Mesendoderm (in vitro differentiated cells): ENCODE data around the gene DMD.

Source experiments
- DNase-seq: peaks from one replicate; pipeline ENCODE4 v3.0.0; 2013
- H2AK5ac ChIP-seq: 2 replicates; pipeline ENCODE4 v1.6.1; 2013; ENCODE audit warnings: low read length, inconsistent platforms
- H2BK120ac ChIP-seq: 2 replicates; pipeline ENCODE4 v1.6.1; 2013; ENCODE audit warnings: low read depth, mild to moderate bottlenecking, low read length, moderate library complexity, mixed read lengths
- H2BK15ac ChIP-seq: replicated peaks from 2 replicates; pipeline ENCODE4 v1.6.1; 2013; ENCODE audit warnings: low read depth, mild to moderate bottlenecking, moderate library complexity
- H2BK5ac ChIP-seq: 2 replicates; pipeline ENCODE4 v1.6.1; 2013; ENCODE audit warnings: low read length, inconsistent platforms
- H3K18ac ChIP-seq: 2 replicates; pipeline ENCODE4 v1.6.1; 2013; ENCODE audit warnings: mild to moderate bottlenecking, low read length, mixed read lengths
- H3K23ac ChIP-seq: one replicate; pipeline ENCODE4 v1.6.1; 2013; ENCODE audit warnings: low read length
- H3K27ac ChIP-seq: 2 replicates; pipeline ENCODE4 v1.5.1; 2013; ENCODE audit warnings: low read depth, mild to moderate bottlenecking, inconsistent platforms, low read length, moderate library complexity
- H3K27me3 ChIP-seq: 2 replicates; pipeline ENCODE4 v1.6.1; 2013; ENCODE audit warnings: low read length, control low read depth, mild to moderate bottlenecking, inconsistent platforms; ENCODE audit not compliant: insufficient read depth, poor library complexity
- H3K36me3 ChIP-seq: 2 replicates; pipeline ENCODE4 v1.6.1; 2013; ENCODE audit warnings: low read length, inconsistent platforms; ENCODE audit not compliant: control insufficient read depth, insufficient read depth
- H3K4ac ChIP-seq: one replicate; pipeline ENCODE4 v1.6.1; 2013; ENCODE audit warnings: low read depth, mild to moderate bottlenecking, low read length, moderate library complexity
- H3K4me1 ChIP-seq: 2 replicates; pipeline ENCODE4 v1.6.1; 2013; ENCODE audit warnings: low read depth, low read length, inconsistent platforms; ENCODE audit not compliant: control insufficient read depth
- H3K4me2 ChIP-seq: 2 replicates; pipeline ENCODE4 v1.6.1; 2013; ENCODE audit warnings: low read length
- H3K4me3 ChIP-seq: 2 replicates; pipeline ENCODE4 v1.5.1; 2013; ENCODE audit warnings: mild to moderate bottlenecking, low read length
- H3K56ac ChIP-seq: one replicate; pipeline ENCODE4 v1.6.1; 2013; ENCODE audit warnings: low read length
- H3K79me1 ChIP-seq: 2 replicates; pipeline ENCODE4 v1.6.1; 2013; ENCODE audit warnings: low read length, inconsistent platforms
- H3K79me2 ChIP-seq: 2 replicates; pipeline ENCODE4 v1.6.1; 2013; ENCODE audit warnings: mild to moderate bottlenecking, low read length; ENCODE audit not compliant: control insufficient read depth, insufficient read depth
- H3K9ac ChIP-seq: 2 replicates; pipeline ENCODE4 v1.6.1; 2013; ENCODE audit warnings: low read length, inconsistent platforms
- H4K5ac ChIP-seq: one replicate; pipeline ENCODE4 v1.6.1; 2013; ENCODE audit warnings: low read length
- H4K8ac ChIP-seq: one replicate; pipeline ENCODE4 v1.6.1; 2013; ENCODE audit warnings: low read depth, mild to moderate bottlenecking, control low read depth, low read length, moderate library complexity
- WGBS: extraction: QIAGEN DNeasy Blood & Tissue Kit; methylation state at CpG from one replicate; pipeline ENCODE4 v1.1.7; 2013; ENCODE audit warnings: low lambda C conversion rate, missing lambda C conversion rate; ENCODE audit not compliant: insufficient coverage; ENCODE audit errors: extremely low coverage; 5-methylcytosine and 5-hydroxymethylcytosine counted together

Gene DMD

DNA sequence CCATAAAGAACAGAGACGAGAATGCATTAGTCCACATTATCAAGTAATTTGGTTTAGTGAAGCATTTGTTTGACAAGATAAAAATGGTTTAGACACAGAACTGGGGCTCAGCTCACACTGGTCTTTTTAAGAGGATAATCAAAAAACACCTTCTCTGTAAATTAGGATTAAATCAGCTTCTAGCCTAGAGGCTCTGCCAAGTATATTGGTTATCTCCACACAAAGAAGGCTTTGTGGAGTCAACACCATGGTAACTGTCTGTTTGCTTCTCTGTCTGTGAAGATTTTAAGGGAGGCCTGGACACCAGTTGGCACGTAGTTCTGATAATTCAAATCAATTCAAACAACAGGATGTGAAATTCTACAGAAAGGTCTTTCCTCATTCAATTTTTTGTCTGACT is 687.0 kb downstream of the DMD start:
- no peak overlapping the region for H3K23ac ChIP-seq
- no peak overlapping the region for H4K8ac ChIP-seq
- no peaks in the 10 kb centered on the region for H3K36me3 ChIP-seq
- no peak overlapping the region for H3K18ac ChIP-seq
- H2BK15ac ChIP-seq, result no peak overlapping the region
- H3K9ac ChIP-seq, result no peak overlapping the region
- H3K27ac ChIP-seq, result no peak overlapping the region
- H3K79me1 ChIP-seq, result no peaks in the 10 kb centered on the region
- H3K4ac ChIP-seq, result no peak overlapping the region
- H2AK5ac ChIP-seq, result no peak overlapping the region
- no peaks in the 10 kb centered on the region for H3K4me1 ChIP-seq
- no CpG with 5 or more reads among the region's 2 CpGs for WGBS
- no peak overlapping the region for H3K4me2 ChIP-seq
- peak; percentile 37 for DNase-seq
- H2BK120ac ChIP-seq, result no peak overlapping the region
- no peak overlapping the region for H3K4me3 ChIP-seq
- H4K5ac ChIP-seq, result no peak overlapping the region
- no peak overlapping the region for H2BK5ac ChIP-seq
- H3K56ac ChIP-seq, result no peak overlapping the region
- no peaks in the 10 kb centered on the region for H3K79me2 ChIP-seq
- no peaks in the 10 kb centered on the region for H3K27me3 ChIP-seq

GRCh38 chrX:32520789-32521188 is 690.6 kb downstream of the DMD start:
- WGBS, result no CpG with 5 or more reads among the region's 2 CpGs
- Histone ChIP-seq H3K79me1 (no peaks in the 10 kb centered on the region), H3K27ac (no peak overlapping the region), H3K56ac (no peak overlapping the region), H2AK5ac (no peak overlapping the region), H4K5ac (no peak overlapping the region), H3K9ac (no peak overlapping the region), H3K23ac (no peak overlapping the region), H3K4me1 (no peaks in the 10 kb centered on the region), H3K36me3 (no peaks in the 10 kb centered on the region), H3K4me2 (no peak overlapping the region), H3K27me3 (no peaks in the 10 kb centered on the region), H3K79me2 (no peaks in the 10 kb centered on the region), H4K8ac (no peak overlapping the region), H3K4me3 (no peak overlapping the region), H2BK5ac (no peak overlapping the region), H3K4ac (no peak overlapping the region), H2BK120ac (no peak overlapping the region), H2BK15ac (no peak overlapping the region), H3K18ac (no peak overlapping the region)
- DNase-seq, result no peak

GRCh38 chrX:32514986-32515385 is 696.4 kb downstream of the DMD start:
- no CpG with 5 or more reads among the region's 5 CpGs for WGBS

DNA sequence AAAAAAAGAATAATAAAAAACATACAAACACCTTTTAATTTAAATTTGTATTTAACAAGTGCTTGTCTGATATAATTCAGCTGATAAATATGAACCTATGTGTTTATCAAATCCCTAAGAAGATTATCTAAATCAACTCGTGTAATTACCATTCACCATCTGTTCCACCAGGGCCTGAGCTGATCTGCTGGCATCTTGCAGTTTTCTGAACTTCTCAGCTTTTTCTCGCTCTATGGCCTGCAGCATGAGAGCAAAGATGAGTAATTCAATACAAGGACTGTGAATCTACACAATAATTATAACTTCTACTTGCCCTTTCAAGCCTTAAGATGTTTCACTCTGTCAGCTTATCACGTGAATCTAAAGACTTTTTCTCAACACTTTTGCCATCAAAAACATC is 709.7 kb downstream of the DMD start:
- no peak overlapping the region for H3K56ac ChIP-seq
- no peak overlapping the region for H4K8ac ChIP-seq
- no peak overlapping the region for H2BK15ac ChIP-seq
- no peak overlapping the region for H3K4ac ChIP-seq
- H3K36me3 ChIP-seq, result no peaks in the 10 kb centered on the region
- H2AK5ac ChIP-seq, result no peak overlapping the region
- no peaks in the 10 kb centered on the region for H3K79me2 ChIP-seq
- H3K4me3 ChIP-seq, result no peak overlapping the region
- no peaks in the 10 kb centered on the region for H3K79me1 ChIP-seq
- H2BK5ac ChIP-seq, result no peak overlapping the region
- H3K4me1 ChIP-seq, result no peaks in the 10 kb centered on the region
- H3K4me2 ChIP-seq, result no peak overlapping the region
- H3K18ac ChIP-seq, result no peak overlapping the region
- no CpG with 5 or more reads among the region's 3 CpGs for WGBS
- H2BK120ac ChIP-seq, result no peak overlapping the region
- H3K9ac ChIP-seq, result no peak overlapping the region
- no peak overlapping the region for H3K27ac ChIP-seq
- H3K27me3 ChIP-seq, result no peaks in the 10 kb centered on the region
- no peak overlapping the region for H3K23ac ChIP-seq
- H4K5ac ChIP-seq, result no peak overlapping the region
- DNase-seq, result peak; percentile 7

More at GRCh38 chrX:32514986-32515385, 696.4 kb downstream of the DMD start:
- Histone ChIP-seq H3K27ac (no peak overlapping the region), H3K79me1 (no peaks in the 10 kb centered on the region), H3K4me2 (no peak overlapping the region), H3K18ac (no peak overlapping the region), H2BK5ac (no peak overlapping the region), H3K4me3 (no peak overlapping the region), H2BK15ac (no peak overlapping the region), H3K27me3 (no peaks in the 10 kb centered on the region), H3K9ac (no peak overlapping the region), H3K23ac (no peak overlapping the region), H3K56ac (no peak overlapping the region), H3K79me2 (no peaks in the 10 kb centered on the region), H3K4ac (no peak overlapping the region), H3K4me1 (no peaks in the 10 kb centered on the region), H2AK5ac (no peak overlapping the region), H4K5ac (no peak overlapping the region), H4K8ac (no peak overlapping the region), H2BK120ac (no peak overlapping the region), H3K36me3 (no peaks in the 10 kb centered on the region)
- DNase-seq, result no peak

- H2BK15ac ChIP-seq, result no peak overlapping the region
- H4K8ac ChIP-seq, result no peak overlapping the region
- H3K27ac ChIP-seq, result no peak overlapping the region
- H2BK5ac ChIP-seq, result no peak overlapping the region
- no peak overlapping the region for H3K4me2 ChIP-seq
- no peaks in the 10 kb centered on the region for H3K36me3 ChIP-seq
- no peak overlapping the region for H3K23ac ChIP-seq
- no peaks in the 10 kb centered on the region for H3K4me1 ChIP-seq
- no peaks in the 10 kb centered on the region for H3K27me3 ChIP-seq
- H3K4me3 ChIP-seq, result no peak overlapping the region
- no peak for DNase-seq
- no peaks in the 10 kb centered on the region for H3K79me2 ChIP-seq
- H4K5ac ChIP-seq, result no peak overlapping the region
- H2AK5ac ChIP-seq, result no peak overlapping the region
- no peak overlapping the region for H2BK120ac ChIP-seq
- H3K56ac ChIP-seq, result no peak overlapping the region
- no peak overlapping the region for H3K9ac ChIP-seq
- no peak overlapping the region for H3K4ac ChIP-seq
- no CpG with 5 or more reads among the region's 6 CpGs for WGBS
- no peak overlapping the region for H3K18ac ChIP-seq
- no peaks in the 10 kb centered on the region for H3K79me1 ChIP-seq
Measured at GRCh38 chrX:32496671-32497070, 714.7 kb downstream of the DMD start.

- H2AK5ac ChIP-seq, result no peak overlapping the region
- H2BK15ac ChIP-seq, result no peak overlapping the region
Measured at GRCh38 chrX:32495855-32496254, 715.5 kb downstream of the DMD start.

More at GRCh38 chrX:32495855-32496254, 715.5 kb downstream of the DMD start:
- Histone ChIP-seq H3K79me1 (no peaks in the 10 kb centered on the region), H3K4me1 (no peaks in the 10 kb centered on the region), H4K8ac (no peak overlapping the region), H2BK5ac (no peak overlapping the region), H3K27me3 (no peaks in the 10 kb centered on the region), H4K5ac (no peak overlapping the region), H3K56ac (no peak overlapping the region), H3K4ac (no peak overlapping the region), H2BK120ac (no peak overlapping the region), H3K36me3 (no peaks in the 10 kb centered on the region), H3K4me2 (no peak overlapping the region), H3K18ac (no peak overlapping the region), H3K79me2 (no peaks in the 10 kb centered on the region), H3K9ac (no peak overlapping the region), H3K23ac (no peak overlapping the region), H3K4me3 (no peak overlapping the region), H3K27ac (no peak overlapping the region)
- DNase-seq, result no peak
